Caco-2 (cell line): Measurements from ENCODE around the gene SPOCK3. TPM values are rescaled to one million over a fixed set of nuclear protein-coding genes. Genes with fewer than 3 reads are reported as not detected.
"Not testable (repeated sequence)": the region's sequence is repeated elsewhere in the genome, so short reads cannot be mapped to it uniquely, and the experiment has no call there.

Source experiments
- BruUV-seq: library from RNA; stranded (reverse); fragments of 400-500 nt; replicated peaks from 2 replicates; lab custom pipeline; 2021; lab: Mats Ljungman, UMichigan
- CTCF ChIA-PET: fragments of 300-600 bp; sonication (Branson Sonifier 250); formaldehyde crosslinking; loops from one replicate; lab custom pipeline; 2022; ENCODE audit warnings: antibody characterized with exemption; lab: Charles Lee
- POLR2A ChIA-PET: fragments of 300-600 bp; sonication (Branson Sonifier 250); formaldehyde crosslinking; loops from one replicate; lab custom pipeline; 2022; ENCODE audit warnings: antibody characterized with exemption; lab: Charles Lee
- DNase-seq, 2 experiments: peaks; one replicate each; pipeline versions ENCODE4 v3.0.0 to v3.0.0-alpha.2; 2020 to 2022
- H3K27me3 ChIP-seq: replicated peaks from 2 replicates; pipeline ENCODE4 v1.6.0; 2011; ENCODE audit warnings: low read length; ENCODE audit not compliant: control insufficient read depth, insufficient read depth
- H3K36me3 ChIP-seq: 2 replicates; pipeline ENCODE4 v1.5.1; 2011; ENCODE audit warnings: low read length; ENCODE audit not compliant: control insufficient read depth, insufficient read depth
- H3K4me1 ChIP-seq: fragments of 250-450 bp; sonication (Bioruptor Pico); 2 replicates; pipeline ENCODE4 v1.5.1; 2020; ENCODE audit warnings: mild to moderate bottlenecking
- H3K4me3 ChIP-seq: 2 replicates; pipeline ENCODE4 v1.5.1; 2011; ENCODE audit warnings: low read depth, mild to moderate bottlenecking, control low read depth, low read length
- H3K9me3 ChIP-seq: fragments of 250-450 bp; sonication (Bioruptor Pico); 2 replicates; pipeline ENCODE4 v1.5.1; 2020; ENCODE audit warnings: mild to moderate bottlenecking, moderate library complexity
- H3K27ac Mint-ChIP-seq: one replicate; pipeline ENCODE4 v1.8.0; 2022; ENCODE audit warnings: mixed read lengths; ENCODE audit not compliant: unreplicated experiment
- H3K27me3 Mint-ChIP-seq: one replicate; pipeline ENCODE4 v1.8.0; 2022; ENCODE audit warnings: mixed read lengths; ENCODE audit not compliant: insufficient read depth, unreplicated experiment
- H3K36me3 Mint-ChIP-seq: one replicate; pipeline ENCODE4 v1.8.0; 2022; ENCODE audit warnings: mild to moderate bottlenecking, mixed read lengths; ENCODE audit not compliant: insufficient read depth, unreplicated experiment
- H3K4me1 Mint-ChIP-seq: one replicate; pipeline ENCODE4 v1.8.0; 2022; ENCODE audit warnings: low read depth, mixed read lengths; ENCODE audit not compliant: unreplicated experiment
- H3K4me3 Mint-ChIP-seq: one replicate; pipeline ENCODE4 v1.8.0; 2022; ENCODE audit warnings: mild to moderate bottlenecking, moderate library complexity, mixed read lengths; ENCODE audit not compliant: unreplicated experiment
- H3K9me3 Mint-ChIP-seq: one replicate; pipeline ENCODE4 v1.8.0; 2022; ENCODE audit warnings: mixed read lengths; ENCODE audit not compliant: unreplicated experiment
- CTCF ChIP-seq, 2 experiments: fragments of 200-600 bp in 1 of 2; IDR thresholded peaks; 1 replicate in 1 of 2; 2 replicates in 1 of 2; pipeline versions ENCODE4 v1.5.1 to v1.8.0; 2011 to 2022; ENCODE audit warnings: antibody characterized with exemption in 1 of 2, control low read depth in 1 of 2, inconsistent platforms in 1 of 2, low read depth in 1 of 2, low read length in 1 of 2, mild to moderate bottlenecking in 1 of 2, moderate library complexity in 1 of 2; ENCODE audit not compliant: insufficient read depth in 1 of 2, severe bottlenecking in 1 of 2, unreplicated experiment in 1 of 2
- intact Hi-C: fragments of 100-400 bp; cut with micrococcal nuclease; formaldehyde crosslinking; loops from one replicate; pipeline ENCODE4 v1.10.0; 2022; ENCODE audit not compliant: unreplicated experiment
- total RNA-seq: library from RNA; stranded (reverse); gene quantifications from 2 replicates; pipeline ENCODE4 v1.2.3, GENCODE V29; 2022

Gene SPOCK3
- total RNA-seq, 1 experiment from 2014 or later, result 1.3 TPM

GRCh38 chr4:166862032-166862431 is 372.3 kb downstream of the SPOCK3 start:
- ChIA-PET POLR2A (no interaction called here), CTCF (no interaction called here)
- Histone ChIP-seq H3K4me1 (no peaks in the 10 kb centered on the region), H3K27me3 (no peaks in the 10 kb centered on the region), H3K36me3 (no peaks in the 10 kb centered on the region), H3K9me3 (no peaks in the 10 kb centered on the region), H3K4me3 (no peak overlapping the region)
- DNase-seq, result no peak
- no peaks in the 10 kb centered on the region for H3K4me1 Mint-ChIP-seq
- no peaks in the 10 kb centered on the region for H3K36me3 Mint-ChIP-seq
- no peak overlapping the region for H3K4me3 Mint-ChIP-seq
- H3K9me3 Mint-ChIP-seq, result no peaks in the 10 kb centered on the region
- H3K27ac Mint-ChIP-seq, result no peak overlapping the region
- no TSS peak for BruUV-seq
- intact Hi-C loops, result no loop called here
- TF ChIP-seq CTCF (IDR thresholded peaks at IDR 0.05; ENCODE audit: insufficient read depth in 1 of 2, low read depth in 1 of 2, low read length in 1 of 2, severe bottlenecking in 1 of 2, unreplicated experiment in 1 of 2), result no peak
- H3K27me3 Mint-ChIP-seq, result no peaks in the 10 kb centered on the region

GRCh38 chr4:166850398-166850797 is 383.9 kb downstream of the SPOCK3 start:
- H3K27me3 ChIP-seq, H3K36me3 ChIP-seq, H3K9me3 ChIP-seq, H3K4me3 ChIP-seq, H3K9me3 Mint-ChIP-seq, H3K4me1 ChIP-seq, H3K4me1 Mint-ChIP-seq, H3K36me3 Mint-ChIP-seq, H3K27ac Mint-ChIP-seq, DNase-seq, POLR2A ChIA-PET, intact Hi-C loops, H3K4me3 Mint-ChIP-seq, H3K27me3 Mint-ChIP-seq, CTCF ChIA-PET, BruUV-seq: not testable (repeated sequence)

GRCh38 chr4:166846939-166847338 is 387.4 kb downstream of the SPOCK3 start:
- no peaks in the 10 kb centered on the region for H3K9me3 Mint-ChIP-seq
- CTCF ChIA-PET, result no interaction called here
- H3K27ac Mint-ChIP-seq, result no peak overlapping the region

More at GRCh38 chr4:166846939-166847338, 387.4 kb downstream of the SPOCK3 start:
- intact Hi-C loops, result no loop called here
- no TSS peak for BruUV-seq
- no peaks in the 10 kb centered on the region for H3K4me1 Mint-ChIP-seq
- no peaks in the 10 kb centered on the region for H3K36me3 Mint-ChIP-seq
- Histone ChIP-seq H3K36me3 (no peaks in the 10 kb centered on the region), H3K4me3 (no peak overlapping the region), H3K27me3 (no peaks in the 10 kb centered on the region), H3K9me3 (no peaks in the 10 kb centered on the region), H3K4me1 (no peaks in the 10 kb centered on the region)
- no peaks in the 10 kb centered on the region for H3K27me3 Mint-ChIP-seq
- no peak for DNase-seq
- POLR2A ChIA-PET, result no interaction called here
- no peak overlapping the region for H3K4me3 Mint-ChIP-seq
- TF ChIP-seq CTCF (IDR thresholded peaks at IDR 0.05; ENCODE audit: insufficient read depth in 1 of 2, low read depth in 1 of 2, low read length in 1 of 2, severe bottlenecking in 1 of 2, unreplicated experiment in 1 of 2), result no peak
